Keratinocyte (primary cell): Measurements from ENCODE around the gene IQCE. TPM values are rescaled to one million over a fixed set of nuclear protein-coding genes. Genes with fewer than 3 reads are reported as not detected.

Experiments used
- DNase-seq: peaks from one replicate; pipeline ENCODE4 v3.0.0-alpha.2; 2011; ENCODE audit warnings: low read depth, missing footprints, low spot score
- FAIRE-seq: peaks from 2 replicates; lab custom pipeline; 2011; peaks lifted over from hg19 to GRCh38; lab: Jason Lieb, UNC
- H2AFZ ChIP-seq: 2 replicates; pipeline ENCODE4 v1.6.0; 2012; ENCODE audit warnings: low read length, control low read depth, inconsistent platforms; ENCODE audit not compliant: control insufficient read depth
- H3K27ac ChIP-seq: 2 replicates; pipeline ENCODE4 v1.5.1; 2011; ENCODE audit warnings: low read length; ENCODE audit not compliant: control insufficient read depth, insufficient read depth
- H3K27me3 ChIP-seq: 3 replicates; pipeline ENCODE4 v1.6.0; 2011; ENCODE audit warnings: low read length; ENCODE audit not compliant: control insufficient read depth, insufficient read depth; ENCODE audit errors: extremely low read depth
- H3K36me3 ChIP-seq, 2 experiments: 2 replicates in 1 of 2; 3 replicates in 1 of 2; pipeline ENCODE4 v1.5.1; 2011; ENCODE audit warnings: low read length in 2 of 2, mild to moderate bottlenecking in 1 of 2; ENCODE audit not compliant: control insufficient read depth in 2 of 2, insufficient read depth in 2 of 2; ENCODE audit errors: extremely low read depth in 1 of 2
- H3K4me1 ChIP-seq: 3 replicates; pipeline ENCODE4 v1.5.1; 2011; ENCODE audit warnings: low read length; ENCODE audit not compliant: control insufficient read depth, insufficient read depth; ENCODE audit errors: extremely low read depth
- H3K4me2 ChIP-seq: 3 replicates; pipeline ENCODE4 v1.6.0; 2011; ENCODE audit warnings: low read depth, low read length; ENCODE audit not compliant: control insufficient read depth, insufficient read depth; ENCODE audit errors: extremely low read depth
- H3K4me3 ChIP-seq, 3 experiments: fragments of 200-600 bp in 1 of 3; sonication (generic) in 1 of 3; 2 replicates in 2 of 3; 3 replicates in 1 of 3; pipeline ENCODE4 v1.5.1; 2011 to 2016; ENCODE audit warnings: low read length in 3 of 3, mild to moderate bottlenecking in 3 of 3, control low read depth in 2 of 3, inconsistent platforms in 1 of 3, low read depth in 1 of 3, mixed read lengths in 1 of 3, mixed run types in 1 of 3, moderate library complexity in 1 of 3; ENCODE audit not compliant: control insufficient read depth in 2 of 3, insufficient read depth in 2 of 3; ENCODE audit errors: extremely low read depth in 1 of 3
- H3K79me2 ChIP-seq: 2 replicates; pipeline ENCODE4 v1.6.0; 2012; ENCODE audit warnings: low read length; ENCODE audit not compliant: control insufficient read depth, insufficient read depth
- H3K9ac ChIP-seq: 3 replicates; pipeline ENCODE4 v1.6.0; 2011; ENCODE audit warnings: low read length; ENCODE audit not compliant: control insufficient read depth, insufficient read depth; ENCODE audit errors: extremely low read depth
- H3K9me1 ChIP-seq: 3 replicates; pipeline ENCODE4 v1.6.0; 2011; ENCODE audit warnings: low read length; ENCODE audit not compliant: control insufficient read depth, insufficient read depth; ENCODE audit errors: extremely low read depth
- H3K9me3 ChIP-seq: 2 replicates; pipeline ENCODE4 v1.5.1; 2012; ENCODE audit warnings: low read depth, low read length; ENCODE audit not compliant: control insufficient read depth
- H4K20me1 ChIP-seq: 3 replicates; pipeline ENCODE4 v1.6.0; 2011; ENCODE audit warnings: low read length; ENCODE audit not compliant: control insufficient read depth, insufficient read depth; ENCODE audit errors: extremely low read depth
- EZH2 ChIP-seq: IDR thresholded peaks from one replicate; pipeline ENCODE4 v1.6.1; 2012; ENCODE audit warnings: inconsistent platforms, mild to moderate bottlenecking, low read length, moderate library complexity
- dilution Hi-C: fragments of 300-500 bp; cut with MboI; formaldehyde crosslinking; loops from one replicate; pipeline ENCODE4 v1.7.0; 2020; ENCODE audit warnings: low sequenced_read_pairs; ENCODE audit not compliant: extremely low pct_ligation_motif_present
- polyA plus RNA-seq, 5 experiments: library from polyadenylated mRNA; depleted of rRNA in 3 of 5; stranded (reverse) in 3 of 5; stranded (forward) in 1 of 5; unstranded in 1 of 5; fragments of >200 nt; gene quantifications; 1 replicate in 1 of 5; 2 replicates in 3 of 5; 3 replicates in 1 of 5; pipeline versions ENCODE4 v1.2.1 to v1.2.3, GENCODE V29; 2011 to 2012; ENCODE audit warnings: missing spikeins in 2 of 5, low read depth in 1 of 5, low replicate concordance in 1 of 5
- TF ChIP-seq, protein P1 (sequence below), 3 experiments: IDR thresholded peaks in 1 of 3; conservative IDR thresholded peaks in 1 of 3; optimal IDR thresholded peaks in 1 of 3; 2 replicates in 2 of 3; 3 replicates in 1 of 3; pipeline versions ENCODE3 to v1.5.1; 2011; ENCODE audit warnings: low read length in 3 of 3, mild to moderate bottlenecking in 3 of 3, moderate library complexity in 2 of 3, control low read depth in 1 of 3, inconsistent platforms in 1 of 3; ENCODE audit not compliant: insufficient read depth in 2 of 3; ENCODE audit errors: extremely low read depth in 1 of 3

The IQCE gene
- polyA plus RNA-seq, 1 donor (not counting 4 experiments of a cell fraction or from before 2014, with no cell fraction given) = 5.2 TPM

DNA sequence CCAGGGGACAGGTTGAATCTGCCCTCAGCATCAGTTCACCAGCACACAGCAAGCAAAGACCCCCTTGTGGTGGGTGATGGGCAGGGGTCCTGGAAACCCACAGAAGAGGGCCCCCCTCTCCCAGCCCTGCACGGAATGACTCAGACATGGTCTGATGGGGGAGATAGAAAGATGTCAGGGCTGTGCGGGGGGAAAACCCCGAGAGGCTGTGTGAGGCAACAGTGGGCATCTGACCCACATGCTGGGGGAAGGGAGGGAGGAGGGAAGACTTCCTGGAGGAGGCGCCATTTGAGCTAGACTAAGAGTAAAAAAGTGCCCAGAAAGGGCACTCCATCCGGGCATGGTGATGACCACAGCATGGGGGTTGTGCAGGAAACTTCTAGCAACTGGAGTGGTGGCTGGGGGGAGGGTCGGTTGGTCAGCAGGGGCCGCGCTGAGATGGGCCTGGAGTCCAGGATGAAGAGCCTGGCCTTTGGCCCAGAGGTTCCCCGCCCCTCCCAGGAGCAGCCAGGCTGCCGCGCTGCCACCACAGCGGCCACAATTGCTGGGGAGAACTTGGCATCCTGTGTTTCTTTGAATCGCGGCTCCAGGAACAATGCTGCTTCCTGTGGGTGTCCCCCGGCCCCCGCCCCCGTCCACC, 36.7 kb upstream of the IQCE start:
- FAIRE-seq = peak; percentile 17
- Histone ChIP-seq H3K27ac (peak overlapping the region; percentile 95), H3K79me2 (peaks cover 20% of the 10 kb centered on the region), H4K20me1 (peaks cover 3% of the 10 kb centered on the region), H3K36me3 (peaks cover 3 to 6% of the 10 kb centered on the region in 2 experiments), H3K27me3 (no peaks in the 10 kb centered on the region), H3K4me1 (peaks cover 52% of the 10 kb centered on the region), H3K9ac (peak overlapping the region; percentile 79), H3K4me2 (peak overlapping the region; percentile 96), H3K4me3 (peak overlapping the region; percentile 56 to 74 (median 63)), H2AFZ (no peak overlapping the region), H3K9me3 (no peaks in the 10 kb centered on the region), H3K9me1 (peaks cover 3% of the 10 kb centered on the region)
- no peak for TF ChIP-seq EZH2
- TF ChIP-seq, protein P1, sequence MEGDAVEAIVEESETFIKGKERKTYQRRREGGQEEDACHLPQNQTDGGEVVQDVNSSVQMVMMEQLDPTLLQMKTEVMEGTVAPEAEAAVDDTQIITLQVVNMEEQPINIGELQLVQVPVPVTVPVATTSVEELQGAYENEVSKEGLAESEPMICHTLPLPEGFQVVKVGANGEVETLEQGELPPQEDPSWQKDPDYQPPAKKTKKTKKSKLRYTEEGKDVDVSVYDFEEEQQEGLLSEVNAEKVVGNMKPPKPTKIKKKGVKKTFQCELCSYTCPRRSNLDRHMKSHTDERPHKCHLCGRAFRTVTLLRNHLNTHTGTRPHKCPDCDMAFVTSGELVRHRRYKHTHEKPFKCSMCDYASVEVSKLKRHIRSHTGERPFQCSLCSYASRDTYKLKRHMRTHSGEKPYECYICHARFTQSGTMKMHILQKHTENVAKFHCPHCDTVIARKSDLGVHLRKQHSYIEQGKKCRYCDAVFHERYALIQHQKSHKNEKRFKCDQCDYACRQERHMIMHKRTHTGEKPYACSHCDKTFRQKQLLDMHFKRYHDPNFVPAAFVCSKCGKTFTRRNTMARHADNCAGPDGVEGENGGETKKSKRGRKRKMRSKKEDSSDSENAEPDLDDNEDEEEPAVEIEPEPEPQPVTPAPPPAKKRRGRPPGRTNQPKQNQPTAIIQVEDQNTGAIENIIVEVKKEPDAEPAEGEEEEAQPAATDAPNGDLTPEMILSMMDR (optimal IDR thresholded peaks at IDR 0.05 in 1 of 3, IDR thresholded peaks at IDR 0.05 in 1 of 3, conservative IDR thresholded peaks at IDR 0.05 in 1 of 3; ENCODE audit: extremely low read depth in 1 of 3, insufficient read depth in 2 of 3, low read length in 3 of 3) = peak in 1 of 3 experiments; percentile 8
- dilution Hi-C loops = no loop called here
- no peak for DNase-seq

DNA sequence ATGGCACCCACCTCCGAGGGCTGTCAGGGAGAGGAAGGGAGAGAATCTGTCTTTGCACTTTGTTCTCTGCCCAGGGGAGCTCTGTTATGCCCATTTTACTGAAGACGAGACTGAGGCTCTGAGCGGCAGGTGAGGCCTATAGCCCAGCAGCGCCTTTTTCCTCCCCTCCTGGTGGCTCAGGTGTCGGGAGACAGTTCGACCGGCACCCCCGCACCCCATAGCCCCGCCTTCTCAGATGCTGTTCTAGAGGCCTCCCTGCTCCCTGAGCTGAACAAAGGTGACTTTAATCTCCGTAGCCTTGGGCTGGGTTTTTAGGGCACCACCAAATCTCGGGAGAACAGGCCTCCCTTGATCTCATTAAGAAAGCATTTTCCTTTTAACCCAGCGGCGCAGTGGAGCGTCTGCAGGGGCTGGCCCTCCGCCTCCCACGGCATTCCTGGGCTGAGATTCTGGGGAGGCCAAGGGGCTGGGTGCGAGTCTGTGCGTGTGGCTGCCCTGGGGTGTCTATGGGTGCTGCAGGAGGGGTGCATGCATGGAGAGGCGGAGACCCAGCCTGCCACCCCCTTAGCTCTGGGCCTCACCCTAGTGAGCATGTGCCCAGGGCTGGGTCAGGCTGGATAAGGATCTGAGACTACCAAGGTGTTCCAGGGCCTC, 35.9 kb upstream of the IQCE start:
- peak; percentile 92 for FAIRE-seq
- Histone ChIP-seq H2AFZ (no peak overlapping the region), H4K20me1 (peaks cover 7% of the 10 kb centered on the region), H3K9ac (peak overlapping the region; percentile 79), H3K9me1 (no peaks in the 10 kb centered on the region), H3K9me3 (no peaks in the 10 kb centered on the region), H3K27ac (peak overlapping the region; percentile 95), H3K27me3 (no peaks in the 10 kb centered on the region), H3K4me3 (peak overlapping the region; percentile 56 to 63 (median 57)), H3K36me3 (peaks cover 3 to 6% of the 10 kb centered on the region in 2 experiments), H3K4me1 (peaks cover 51% of the 10 kb centered on the region), H3K4me2 (peak overlapping the region; percentile 96), H3K79me2 (peaks cover 20% of the 10 kb centered on the region)
- TF ChIP-seq, protein P1 (optimal IDR thresholded peaks at IDR 0.05 in 1 of 3, IDR thresholded peaks at IDR 0.05 in 1 of 3, conservative IDR thresholded peaks at IDR 0.05 in 1 of 3; ENCODE audit: extremely low read depth in 1 of 3, insufficient read depth in 2 of 3, low read length in 3 of 3) = no peak
- no peak for TF ChIP-seq EZH2
- dilution Hi-C loops = no loop called here
- peak; percentile 98 for DNase-seq
